ENCODE data around the gene XPA.
"Not testable (repeated sequence)": the region's sequence is repeated elsewhere in the genome, so short reads cannot be mapped to it uniquely, and the experiment has no call there.

XPA gene

DNA sequence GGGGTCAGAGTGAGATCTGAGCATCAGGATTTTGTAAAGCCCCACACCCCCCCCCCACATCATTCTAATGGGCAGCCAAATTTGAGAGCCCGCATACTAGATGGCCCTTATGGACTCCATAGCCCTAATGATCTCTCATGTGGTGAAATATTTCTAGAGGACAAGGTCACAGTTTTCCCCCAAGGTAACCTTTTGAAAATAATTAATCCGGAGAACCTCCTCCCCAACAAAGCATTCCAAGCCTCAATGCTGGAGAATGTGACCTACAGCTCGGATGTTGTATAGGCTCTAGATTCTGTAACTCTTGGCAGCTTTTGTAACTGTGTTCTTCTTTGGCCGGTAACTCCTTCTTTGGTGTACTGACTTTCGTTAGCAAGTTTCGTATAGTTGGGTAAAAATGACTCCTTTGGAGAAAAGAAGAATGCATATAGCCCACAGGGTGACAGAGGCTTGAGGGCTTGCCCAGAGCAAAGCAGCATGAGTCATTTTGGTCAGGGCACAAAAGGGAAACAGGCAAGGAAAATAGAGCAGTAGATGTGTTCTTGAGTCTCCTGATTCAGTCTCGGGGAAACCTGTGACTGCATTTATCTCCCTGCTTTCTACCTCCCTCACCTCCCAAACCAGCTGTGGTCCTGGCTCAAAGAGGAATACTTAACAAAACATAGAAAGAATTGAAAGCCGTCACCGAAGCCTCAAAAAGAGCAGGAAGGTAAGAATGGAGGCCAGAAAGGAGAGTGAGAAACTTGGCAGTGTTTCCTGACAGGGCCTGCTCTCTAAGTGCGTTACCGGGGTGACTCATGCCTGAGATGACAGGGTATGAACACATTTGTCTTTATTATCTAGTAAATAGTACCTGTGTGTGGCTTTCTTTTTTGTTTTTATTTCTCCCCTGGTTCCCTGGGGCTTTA lies 6.6 kb upstream of the XPA start:
- peak; percentile 53 for DNase-seq

DNA sequence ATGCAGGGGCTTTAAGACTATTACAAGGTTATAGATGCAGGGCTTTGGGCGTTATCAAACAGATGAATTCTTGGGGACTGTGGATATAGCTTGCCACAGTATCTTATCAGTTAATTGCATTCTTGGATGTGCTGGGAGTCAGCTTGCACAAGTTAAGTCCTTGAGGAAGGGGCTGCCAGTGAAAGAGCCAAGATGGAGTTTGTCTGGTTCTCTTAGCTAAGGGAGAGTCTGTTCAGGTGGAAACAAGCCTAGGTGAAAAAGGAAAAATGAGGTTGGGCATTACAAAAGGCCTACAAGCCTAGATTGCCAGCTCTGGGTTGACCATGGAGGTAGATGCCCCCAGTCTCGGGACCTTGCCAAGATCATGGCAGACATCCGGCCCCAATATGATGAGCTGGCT lies 2.7 kb upstream of the XPA start:
- DNase-seq: not testable (repeated sequence)

- DNase-seq: not testable (repeated sequence)
Observed at GRCh38 chr9:97699281-97699680, 2.1 kb upstream of the XPA start.

DNA sequence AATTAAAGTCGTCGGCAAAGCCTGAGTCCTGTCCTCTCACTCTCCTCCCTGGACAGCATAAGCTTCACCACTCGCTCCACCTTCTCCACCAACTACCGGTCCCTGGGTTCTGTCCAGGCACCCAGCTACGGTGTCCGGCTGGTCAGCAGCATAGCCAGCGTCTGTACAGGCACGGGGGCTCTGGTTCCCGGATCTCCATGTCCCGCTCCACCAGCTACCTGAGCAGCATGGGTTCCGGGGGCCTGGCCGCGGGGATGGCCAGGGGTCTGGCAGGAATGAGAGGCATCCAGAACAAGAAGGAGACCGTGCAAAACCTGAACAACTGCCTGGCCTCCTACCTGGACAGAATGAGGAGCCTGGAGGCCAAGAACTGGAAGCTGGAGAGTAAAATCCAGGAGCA lies 1.7 kb upstream of the XPA start:
- no peak for DNase-seq

DNA sequence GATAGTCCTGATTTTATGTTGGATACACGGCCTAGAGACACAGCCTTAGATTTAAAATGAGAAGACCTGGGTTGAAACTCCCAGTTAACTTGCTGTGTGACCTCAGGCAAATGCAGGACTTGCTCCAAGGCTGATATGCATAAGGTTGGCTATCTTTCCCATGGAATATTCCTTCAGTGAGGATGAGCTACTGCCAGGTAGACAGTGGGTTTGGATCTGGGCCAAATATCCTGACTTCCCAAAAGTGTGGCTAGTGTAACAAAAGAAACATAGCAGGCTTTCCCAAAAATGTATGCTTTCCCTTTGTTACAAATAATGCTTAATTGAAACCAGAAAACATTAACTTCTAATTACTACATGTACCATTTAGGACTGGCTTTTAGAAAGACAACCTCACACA lies 697 bp upstream of the XPA start:
- no peak for DNase-seq

- no peak for DNase-seq
Observed at GRCh38 chr9:97695995-97696802, 941 bp downstream of the XPA start.

GRCh38 chr9:97695390-97695789 lies 1.8 kb downstream of the XPA start:
- no peak for DNase-seq

GRCh38 chr9:97694769-97695168 lies 2.4 kb downstream of the XPA start:
- no peak for DNase-seq

- DNase-seq: no peak
Observed at GRCh38 chr9:97689401-97690180, 7.5 kb downstream of the XPA start.

DNA sequence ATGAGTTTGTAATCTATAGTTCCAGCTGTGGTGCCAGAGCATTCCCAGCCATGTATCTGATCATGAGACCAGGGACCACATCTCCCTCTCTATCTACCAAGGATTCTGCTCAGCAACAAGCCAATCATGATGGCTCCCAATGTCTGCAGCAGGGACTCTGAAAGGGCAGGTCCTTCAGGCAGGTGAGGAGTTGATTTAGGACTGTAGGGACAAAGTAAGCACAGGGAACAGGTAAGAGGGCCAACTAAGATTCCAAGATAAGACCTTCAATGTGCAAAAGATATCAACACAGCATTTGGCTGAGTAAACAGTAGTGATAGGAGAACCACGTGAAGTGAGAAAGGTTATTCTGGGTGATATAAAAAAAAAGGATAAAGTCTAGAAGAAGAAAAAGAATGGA lies 8.5 kb downstream of the XPA start:
- DNase-seq: no peak

DNA sequence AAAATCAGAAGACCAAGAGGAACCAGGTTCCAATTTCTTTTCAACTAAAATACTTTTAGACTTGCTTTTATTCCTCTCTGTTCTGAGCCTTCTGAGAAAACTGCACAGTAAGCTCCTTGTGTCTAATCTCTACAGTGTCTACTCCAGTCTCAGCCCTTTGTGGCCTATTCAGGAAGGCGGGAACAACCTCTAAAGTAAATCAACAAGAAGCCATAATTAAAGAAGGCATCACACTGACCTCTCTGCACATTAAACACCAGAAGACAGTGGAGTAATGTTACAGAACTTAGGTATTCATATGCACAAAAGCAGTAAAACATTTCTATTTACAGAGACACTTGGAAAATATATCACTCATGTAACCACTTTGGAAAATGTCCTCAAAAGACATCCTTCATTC lies 14.9 kb downstream of the XPA start:
- DNase-seq: no peak

DNA sequence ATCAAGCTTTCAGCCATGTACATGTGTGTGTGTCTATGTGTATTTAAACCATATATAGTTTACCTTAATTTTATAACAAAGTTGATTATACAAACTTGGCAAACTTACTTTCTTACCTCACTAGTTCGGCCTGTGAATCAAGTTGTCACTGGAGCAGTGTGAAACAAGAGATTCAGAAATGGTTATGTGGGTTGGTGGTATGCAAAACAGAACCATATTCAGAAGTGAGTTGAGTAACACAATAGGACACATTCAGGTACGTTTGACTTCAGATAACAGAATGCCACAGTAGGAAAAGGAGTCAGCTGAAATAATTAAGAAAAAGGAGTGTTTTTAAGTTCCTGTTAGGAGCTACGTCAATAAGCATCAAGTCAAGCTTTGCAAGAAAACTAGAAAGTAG lies 21.5 kb downstream of the XPA start:
- no peak for DNase-seq

DNA sequence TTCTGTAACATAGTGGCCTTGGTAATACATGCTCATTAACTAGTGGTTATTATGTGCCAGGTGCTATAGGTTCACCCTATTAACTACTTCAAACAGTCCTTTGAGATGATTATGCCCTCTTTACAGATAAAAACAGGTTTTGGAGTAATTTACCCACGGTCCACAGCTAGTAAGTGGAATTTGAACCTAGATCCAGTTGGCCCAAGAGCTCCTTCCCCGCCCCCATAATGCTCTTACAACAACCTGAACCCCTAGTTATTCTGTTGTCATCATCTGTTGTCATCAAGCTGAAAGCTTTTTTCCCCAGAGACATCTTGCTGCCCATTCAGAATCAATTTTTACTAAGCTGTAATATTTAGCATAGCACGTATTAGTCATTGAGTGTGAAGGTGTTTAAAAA lies 23.2 kb downstream of the XPA start:
- DNase-seq: no peak

DNA sequence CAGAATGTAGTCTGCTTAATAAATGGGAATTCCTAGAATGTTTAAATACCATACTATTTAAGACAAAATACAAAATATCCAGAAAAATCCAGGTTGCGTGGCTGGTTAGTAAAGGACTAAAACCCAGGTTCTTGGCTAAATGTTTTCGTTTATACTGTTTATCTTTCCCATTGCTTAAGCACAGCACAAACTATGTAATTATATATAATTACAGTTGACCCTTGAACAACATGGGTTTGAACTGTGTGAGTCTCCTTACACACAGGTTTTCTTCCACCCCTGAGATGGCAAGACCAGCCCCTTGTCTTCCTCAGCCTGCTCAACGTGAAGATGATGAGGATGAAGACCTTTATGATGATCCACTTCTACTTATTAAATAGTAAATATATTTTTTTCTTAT lies 24.7 kb downstream of the XPA start:
- no peak for DNase-seq

GRCh38 chr9:97670586-97670985 lies 26.6 kb downstream of the XPA start:
- no peak for DNase-seq

DNA sequence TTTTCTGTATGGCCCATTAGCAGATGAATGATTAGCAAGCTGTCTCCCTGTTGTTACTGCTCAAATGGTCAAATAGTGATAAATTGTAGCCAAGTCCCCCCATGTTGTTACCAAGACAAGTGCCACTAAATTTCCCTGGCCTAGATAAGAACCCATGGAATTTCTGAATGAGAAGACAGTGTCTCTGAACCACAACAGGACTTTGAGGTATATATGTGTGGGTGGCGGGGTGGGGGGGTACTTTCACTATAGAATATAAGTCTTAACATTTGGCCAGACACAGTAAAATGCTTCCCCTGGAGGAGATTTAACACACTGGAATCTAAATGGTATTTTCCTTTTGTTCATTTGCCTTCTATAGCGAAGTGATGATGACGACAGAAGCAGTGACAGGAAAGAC lies 28.7 kb downstream of the XPA start:
- DNase-seq: no peak

GRCh38 chr9:97666907-97667686 lies 30.0 kb downstream of the XPA start:
- DNase-seq: no peak

GRCh38 chr9:97665742-97666141 lies 31.4 kb downstream of the XPA start:
- DNase-seq: no peak

DNA sequence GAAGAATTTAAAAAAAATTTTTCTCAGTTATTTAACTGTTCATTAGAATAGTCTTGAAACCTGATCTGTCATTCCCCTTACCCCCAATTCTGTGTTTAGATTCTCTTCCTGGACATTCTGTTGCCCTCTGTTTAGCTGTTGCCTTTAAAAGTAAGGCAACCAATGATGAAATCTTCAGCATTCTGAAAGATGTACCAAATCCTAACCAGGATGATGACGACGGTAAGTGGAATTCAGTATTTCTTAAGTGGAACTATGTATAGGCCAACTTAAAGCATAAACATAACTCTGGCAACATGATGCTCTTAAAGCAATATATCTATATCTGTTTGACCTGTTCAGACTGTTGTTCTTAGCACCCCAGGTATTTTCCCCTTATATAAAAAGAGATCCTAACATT lies 36.3 kb downstream of the XPA start:
- no peak for DNase-seq

- DNase-seq: no peak
Observed at GRCh38 chr9:97660340-97660739, 36.8 kb downstream of the XPA start.

GRCh38 chr9:97659771-97660170 lies 37.4 kb downstream of the XPA start:
- no peak for DNase-seq

DNA sequence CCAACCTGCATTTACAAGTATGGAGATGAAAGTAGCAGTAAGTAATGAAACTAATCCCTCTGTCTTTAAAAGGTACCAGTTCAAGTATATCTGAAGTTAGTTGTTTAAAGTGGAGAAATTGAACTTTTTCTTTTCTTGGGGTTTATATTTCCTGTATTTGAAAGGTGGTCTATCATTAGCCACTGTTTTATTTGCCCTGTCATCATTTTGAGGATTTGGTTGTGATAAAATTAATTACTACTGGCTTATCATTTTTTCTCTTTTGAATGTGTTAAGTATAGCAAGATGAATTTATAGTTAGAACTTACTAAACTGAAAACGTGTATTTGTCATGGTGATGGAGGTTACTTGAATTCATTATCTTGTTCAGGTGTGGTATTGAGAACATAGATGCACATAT lies 38.4 kb downstream of the XPA start:
- no peak for DNase-seq

GRCh38 chr9:97651646-97652045 lies 45.5 kb downstream of the XPA start:
- no peak for DNase-seq

Data from SIG-M5 (cell line).